OCI-LY1 (cell line): Measurements from ENCODE around the gene ZNF512.

ENCODE experiments used
- H2AFZ ChIP-seq: fragments of 200-600 bp; sonication (generic), shearing (Covaris generic); 2 replicates; pipeline ENCODE4 v1.6.0; 2014; ENCODE audit warnings: antibody characterized with exemption, mild to moderate bottlenecking, low read length
- H3F3A ChIP-seq: fragments of 200-600 bp; sonication (generic), shearing (Covaris generic); 2 replicates; pipeline ENCODE4 v1.6.0; 2014; ENCODE audit warnings: mild to moderate bottlenecking, antibody characterized with exemption, low read length, moderate library complexity; ENCODE audit not compliant: insufficient read depth
- H3K27ac ChIP-seq: fragments of 200-600 bp; sonication (generic); 2 replicates; pipeline ENCODE4 v1.5.1; 2014; ENCODE audit warnings: low read length, mixed run types, mild to moderate bottlenecking, low read depth; ENCODE audit not compliant: poor library complexity, severe bottlenecking
- H3K27me3 ChIP-seq: fragments of 200-600 bp; sonication (generic); 2 replicates; pipeline ENCODE4 v1.6.0; 2014; ENCODE audit warnings: antibody characterized with exemption, mild to moderate bottlenecking, low read length, moderate library complexity; ENCODE audit not compliant: insufficient read depth
- H3K36me3 ChIP-seq: fragments of 200-600 bp; sonication (generic); 2 replicates; pipeline ENCODE4 v1.6.1; 2014; ENCODE audit warnings: mild to moderate bottlenecking, antibody characterized with exemption, low read length, moderate library complexity, mixed read lengths; ENCODE audit not compliant: insufficient read depth
- H3K4me1 ChIP-seq: fragments of 200-600 bp; sonication (generic); 2 replicates; pipeline ENCODE4 v1.5.1; 2014; ENCODE audit warnings: mild to moderate bottlenecking, low read length, moderate library complexity; ENCODE audit not compliant: insufficient read depth, severe bottlenecking
- H3K4me2 ChIP-seq: fragments of 200-600 bp; sonication (generic), shearing (Covaris generic); 2 replicates; pipeline ENCODE4 v1.6.1; 2014; ENCODE audit warnings: low read length
- H3K4me3 ChIP-seq: fragments of 200-600 bp; sonication (generic); 2 replicates; pipeline ENCODE4 v1.5.1; 2014; ENCODE audit warnings: low read length, low read depth, mild to moderate bottlenecking, mixed read lengths; ENCODE audit not compliant: poor library complexity, severe bottlenecking
- H3K79me2 ChIP-seq: fragments of 200-600 bp; shearing (Covaris generic); 2 replicates; pipeline ENCODE4 v1.6.1; 2016; ENCODE audit warnings: mixed run types, low read length, mixed read lengths; ENCODE audit not compliant: insufficient read depth
- H3K9ac ChIP-seq: fragments of 200-600 bp; sonication (generic), shearing (Covaris generic); 2 replicates; pipeline ENCODE4 v1.6.1; 2014; ENCODE audit warnings: mild to moderate bottlenecking, low read length, mixed read lengths
- H3K9me2 ChIP-seq: fragments of 200-600 bp; sonication (generic), shearing (Covaris generic); 2 replicates; pipeline ENCODE4 v1.6.1; 2014; ENCODE audit warnings: low read depth, mild to moderate bottlenecking, low read length, mixed read lengths
- H3K9me3 ChIP-seq: fragments of 200-600 bp; shearing (Covaris generic); 2 replicates; pipeline ENCODE4 v1.6.1; 2014; ENCODE audit warnings: low read length, mixed read lengths
- H4K20me1 ChIP-seq: fragments of 200-600 bp; sonication (generic), shearing (Covaris generic); 2 replicates; pipeline ENCODE4 v1.6.0; 2016; ENCODE audit warnings: mild to moderate bottlenecking, low read length; ENCODE audit not compliant: insufficient read depth
- EZH2 ChIP-seq: fragments of 200-600 bp; sonication (generic), shearing (Covaris generic); IDR thresholded peaks from 2 replicates; pipeline ENCODE4 v1.8.0; 2017; ENCODE audit warnings: borderline replicate concordance, mixed run types, mild to moderate bottlenecking, antibody characterized with exemption, low read length, moderate library complexity, mixed read lengths
- TF ChIP-seq, protein P1 (sequence below): fragments of 200-600 bp; sonication (generic), shearing (Covaris generic); IDR thresholded peaks from 2 replicates; pipeline ENCODE4 v1.5.1; 2017; ENCODE audit warnings: mild to moderate bottlenecking, antibody characterized with exemption, low read length, moderate library complexity, mixed read lengths

ZNF512 gene

DNA sequence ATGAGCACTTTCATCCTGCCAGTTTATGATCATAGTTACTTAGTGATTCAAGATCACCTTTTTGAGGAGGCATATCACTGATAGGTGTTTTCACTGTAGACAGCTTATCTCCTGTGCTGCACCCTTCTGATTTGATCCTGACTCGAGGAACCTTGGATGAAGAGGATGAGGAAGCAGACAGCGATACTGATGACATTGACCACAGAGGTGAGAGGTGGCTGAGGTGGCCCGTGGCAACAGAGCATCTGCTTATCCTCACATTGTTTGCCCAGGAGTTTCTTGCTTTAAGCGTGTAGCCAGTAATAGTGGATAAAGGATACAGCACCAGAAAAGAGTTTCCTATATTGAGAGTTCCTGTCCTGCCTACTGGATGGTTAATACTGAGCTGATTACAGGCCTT lies 64.9 kb downstream of the ZNF512 start:
- no peak overlapping the region for H3K4me3 ChIP-seq
- H3K36me3 ChIP-seq: peaks cover 74% of the 10 kb centered on the region

GRCh38 chr2:27651056-27651455 lies 68.2 kb downstream of the ZNF512 start:
- no peaks in the 10 kb centered on the region for H3K9me3 ChIP-seq
- H3K27ac ChIP-seq: no peak overlapping the region
- H3K9ac ChIP-seq: no peak overlapping the region
- H3K27me3 ChIP-seq: no peaks in the 10 kb centered on the region
- H4K20me1 ChIP-seq: no peaks in the 10 kb centered on the region
- H3K36me3 ChIP-seq: peaks cover 83% of the 10 kb centered on the region
- no peak overlapping the region for H3K4me2 ChIP-seq
- H3K4me3 ChIP-seq: no peak overlapping the region
- no peaks in the 10 kb centered on the region for H3K4me1 ChIP-seq
- TF ChIP-seq, protein P1, sequence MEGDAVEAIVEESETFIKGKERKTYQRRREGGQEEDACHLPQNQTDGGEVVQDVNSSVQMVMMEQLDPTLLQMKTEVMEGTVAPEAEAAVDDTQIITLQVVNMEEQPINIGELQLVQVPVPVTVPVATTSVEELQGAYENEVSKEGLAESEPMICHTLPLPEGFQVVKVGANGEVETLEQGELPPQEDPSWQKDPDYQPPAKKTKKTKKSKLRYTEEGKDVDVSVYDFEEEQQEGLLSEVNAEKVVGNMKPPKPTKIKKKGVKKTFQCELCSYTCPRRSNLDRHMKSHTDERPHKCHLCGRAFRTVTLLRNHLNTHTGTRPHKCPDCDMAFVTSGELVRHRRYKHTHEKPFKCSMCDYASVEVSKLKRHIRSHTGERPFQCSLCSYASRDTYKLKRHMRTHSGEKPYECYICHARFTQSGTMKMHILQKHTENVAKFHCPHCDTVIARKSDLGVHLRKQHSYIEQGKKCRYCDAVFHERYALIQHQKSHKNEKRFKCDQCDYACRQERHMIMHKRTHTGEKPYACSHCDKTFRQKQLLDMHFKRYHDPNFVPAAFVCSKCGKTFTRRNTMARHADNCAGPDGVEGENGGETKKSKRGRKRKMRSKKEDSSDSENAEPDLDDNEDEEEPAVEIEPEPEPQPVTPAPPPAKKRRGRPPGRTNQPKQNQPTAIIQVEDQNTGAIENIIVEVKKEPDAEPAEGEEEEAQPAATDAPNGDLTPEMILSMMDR: no peak
- no peak for TF ChIP-seq EZH2
- no peaks in the 10 kb centered on the region for H3F3A ChIP-seq
- no peak overlapping the region for H2AFZ ChIP-seq
- no peaks in the 10 kb centered on the region for H3K9me2 ChIP-seq
- H3K79me2 ChIP-seq: no peaks in the 10 kb centered on the region

More for the DNA sequence above, 64.9 kb downstream of the ZNF512 start:
- H3K27me3 ChIP-seq: no peaks in the 10 kb centered on the region
- no peaks in the 10 kb centered on the region for H4K20me1 ChIP-seq
- no peaks in the 10 kb centered on the region for H3F3A ChIP-seq
- TF ChIP-seq EZH2: no peak
- TF ChIP-seq, protein P1: no peak
- no peak overlapping the region for H3K9ac ChIP-seq
- no peaks in the 10 kb centered on the region for H3K9me2 ChIP-seq
- H3K9me3 ChIP-seq: no peaks in the 10 kb centered on the region
- H2AFZ ChIP-seq: no peak overlapping the region
- H3K4me1 ChIP-seq: no peaks in the 10 kb centered on the region
- no peak overlapping the region for H3K4me2 ChIP-seq
- no peak overlapping the region for H3K27ac ChIP-seq
- H3K79me2 ChIP-seq: no peaks in the 10 kb centered on the region

GRCh38 chr2:27652341-27652740 lies 69.5 kb downstream of the ZNF512 start:
- Histone ChIP-seq H3K36me3 (peaks cover 94% of the 10 kb centered on the region), H3K9me3 (no peaks in the 10 kb centered on the region), H3K79me2 (no peaks in the 10 kb centered on the region), H3K4me1 (no peaks in the 10 kb centered on the region), H3K4me2 (no peak overlapping the region), H3K9ac (no peak overlapping the region), H3K9me2 (no peaks in the 10 kb centered on the region), H3K4me3 (no peak overlapping the region), H4K20me1 (no peaks in the 10 kb centered on the region), H3K27ac (no peak overlapping the region), H3K27me3 (no peaks in the 10 kb centered on the region), H2AFZ (no peak overlapping the region), H3F3A (no peaks in the 10 kb centered on the region)
- TF ChIP-seq, protein P1: no peak
- no peak for TF ChIP-seq EZH2
